Measurements from ENCODE around the gene GALK1.
A peak's percentile ranks its signal among the peaks of the same experiment; 100 is the strongest.

GALK1 gene

GRCh38 chr17:75758131-75758905 is 6.7 kb downstream of the GALK1 start:
- Histone ChIP-seq H3K36me3 (ENCODE audit: low read length) (no peaks in the 10 kb centered on the region), H3F3A (ENCODE audit: insufficient read depth) (no peaks in the 10 kb centered on the region), H3K79me2 (ENCODE audit: insufficient read depth, low read length) (no peaks in the 10 kb centered on the region), H3K27me3 (ENCODE audit: low read length) (no peaks in the 10 kb centered on the region), H3K4me2 (ENCODE audit: low read depth, low read length, poor library complexity, severe bottlenecking) (no peak overlapping the region), H3K9me2 (replicated peaks; ENCODE audit: insufficient read depth, low read length) (no peaks in the 10 kb centered on the region), H3K9me3 (ENCODE audit: insufficient read depth, low read length) (no peaks in the 10 kb centered on the region), H4K20me1 (ENCODE audit: low read depth, low read length) (no peaks in the 10 kb centered on the region), H2AFZ (ENCODE audit: low read depth, low read length, severe bottlenecking) (no peak overlapping the region), H3K4me3 (ENCODE audit: insufficient read depth, low read length, poor library complexity, severe bottlenecking) (no peak overlapping the region), H3K27ac (ENCODE audit: low read depth, low read length) (no peak overlapping the region), H3K9ac (ENCODE audit: low read length) (no peak overlapping the region)
- TF ChIP-seq, protein P1, sequence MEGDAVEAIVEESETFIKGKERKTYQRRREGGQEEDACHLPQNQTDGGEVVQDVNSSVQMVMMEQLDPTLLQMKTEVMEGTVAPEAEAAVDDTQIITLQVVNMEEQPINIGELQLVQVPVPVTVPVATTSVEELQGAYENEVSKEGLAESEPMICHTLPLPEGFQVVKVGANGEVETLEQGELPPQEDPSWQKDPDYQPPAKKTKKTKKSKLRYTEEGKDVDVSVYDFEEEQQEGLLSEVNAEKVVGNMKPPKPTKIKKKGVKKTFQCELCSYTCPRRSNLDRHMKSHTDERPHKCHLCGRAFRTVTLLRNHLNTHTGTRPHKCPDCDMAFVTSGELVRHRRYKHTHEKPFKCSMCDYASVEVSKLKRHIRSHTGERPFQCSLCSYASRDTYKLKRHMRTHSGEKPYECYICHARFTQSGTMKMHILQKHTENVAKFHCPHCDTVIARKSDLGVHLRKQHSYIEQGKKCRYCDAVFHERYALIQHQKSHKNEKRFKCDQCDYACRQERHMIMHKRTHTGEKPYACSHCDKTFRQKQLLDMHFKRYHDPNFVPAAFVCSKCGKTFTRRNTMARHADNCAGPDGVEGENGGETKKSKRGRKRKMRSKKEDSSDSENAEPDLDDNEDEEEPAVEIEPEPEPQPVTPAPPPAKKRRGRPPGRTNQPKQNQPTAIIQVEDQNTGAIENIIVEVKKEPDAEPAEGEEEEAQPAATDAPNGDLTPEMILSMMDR (IDR thresholded peaks at IDR 0.05; ENCODE audit: insufficient read depth, low read length, poor library complexity, severe bottlenecking): peak; percentile 23
- TF ChIP-seq EZH2phosphoT487 (conservative IDR thresholded peaks at IDR 0.05; ENCODE audit: low read length): no peak

GRCh38 chr17:75757086-75757681 is 7.8 kb downstream of the GALK1 start:
- H2AFZ ChIP-seq (ENCODE audit: low read depth, low read length, severe bottlenecking): no peak overlapping the region
- TF ChIP-seq, protein P1 (IDR thresholded peaks at IDR 0.05; ENCODE audit: insufficient read depth, low read length, poor library complexity, severe bottlenecking): no peak
- TF ChIP-seq EZH2phosphoT487 (conservative IDR thresholded peaks at IDR 0.05; ENCODE audit: low read length): no peak

DNA sequence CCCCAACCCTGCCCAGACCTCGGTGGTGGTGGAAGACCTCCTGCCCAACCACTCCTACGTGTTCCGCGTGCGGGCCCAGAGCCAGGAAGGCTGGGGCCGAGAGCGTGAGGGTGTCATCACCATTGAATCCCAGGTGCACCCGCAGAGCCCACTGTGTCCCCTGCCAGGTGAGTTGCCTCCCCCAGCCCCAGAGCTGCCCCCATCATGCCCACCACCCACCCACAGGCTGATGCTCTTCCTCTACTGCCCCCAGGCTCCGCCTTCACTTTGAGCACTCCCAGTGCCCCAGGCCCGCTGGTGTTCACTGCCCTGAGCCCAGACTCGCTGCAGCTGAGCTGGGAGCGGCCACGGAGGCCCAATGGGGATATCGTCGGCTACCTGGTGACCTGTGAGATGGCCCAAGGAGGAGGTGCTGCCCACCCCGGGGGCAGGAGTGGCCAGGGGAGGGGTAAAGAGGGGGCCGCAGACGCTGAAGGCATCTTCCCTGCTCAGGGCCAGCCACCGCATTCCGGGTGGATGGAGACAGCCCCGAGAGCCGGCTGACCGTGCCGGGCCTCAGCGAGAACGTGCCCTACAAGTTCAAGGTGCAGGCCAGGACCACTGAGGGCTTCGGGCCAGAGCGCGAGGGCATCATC is 8.4 kb downstream of the GALK1 start:
- no peak overlapping the region for H2AFZ ChIP-seq (ENCODE audit: low read depth, low read length, severe bottlenecking)
- H3K36me3 ChIP-seq (ENCODE audit: low read length): no peaks in the 10 kb centered on the region
- no peak overlapping the region for H3K27ac ChIP-seq (ENCODE audit: low read depth, low read length)
- H3K9me2 ChIP-seq (replicated peaks; ENCODE audit: insufficient read depth, low read length): no peaks in the 10 kb centered on the region
- H3K27me3 ChIP-seq (ENCODE audit: low read length): no peaks in the 10 kb centered on the region
- no peaks in the 10 kb centered on the region for H3K9me3 ChIP-seq (ENCODE audit: insufficient read depth, low read length)
- no peak overlapping the region for H3K4me2 ChIP-seq (ENCODE audit: low read depth, low read length, poor library complexity, severe bottlenecking)
- no peak overlapping the region for H3K4me3 ChIP-seq (ENCODE audit: insufficient read depth, low read length, poor library complexity, severe bottlenecking)
- H4K20me1 ChIP-seq (ENCODE audit: low read depth, low read length): no peaks in the 10 kb centered on the region
- peaks cover 4% of the 10 kb centered on the region; the same call in 1 of the 2 replicates for H3F3A ChIP-seq (ENCODE audit: insufficient read depth)
- TF ChIP-seq EZH2phosphoT487 (conservative IDR thresholded peaks at IDR 0.05; ENCODE audit: low read length): no peak
- TF ChIP-seq, protein P1 (IDR thresholded peaks at IDR 0.05; ENCODE audit: insufficient read depth, low read length, poor library complexity, severe bottlenecking): no peak
- no peak overlapping the region for H3K9ac ChIP-seq (ENCODE audit: low read length)
- H3K79me2 ChIP-seq (ENCODE audit: insufficient read depth, low read length): no peaks in the 10 kb centered on the region

More at GRCh38 chr17:75757086-75757681, 7.8 kb downstream of the GALK1 start:
- H3K9ac ChIP-seq (ENCODE audit: low read length): no peak overlapping the region
- no peaks in the 10 kb centered on the region for H3K9me2 ChIP-seq (replicated peaks; ENCODE audit: insufficient read depth, low read length)
- H3K4me3 ChIP-seq (ENCODE audit: insufficient read depth, low read length, poor library complexity, severe bottlenecking): no peak overlapping the region
- H4K20me1 ChIP-seq (ENCODE audit: low read depth, low read length): no peaks in the 10 kb centered on the region
- H3K79me2 ChIP-seq (ENCODE audit: insufficient read depth, low read length): no peaks in the 10 kb centered on the region
- H3K36me3 ChIP-seq (ENCODE audit: low read length): no peaks in the 10 kb centered on the region
- no peak overlapping the region for H3K4me2 ChIP-seq (ENCODE audit: low read depth, low read length, poor library complexity, severe bottlenecking)
- no peaks in the 10 kb centered on the region for H3K9me3 ChIP-seq (ENCODE audit: insufficient read depth, low read length)
- H3F3A ChIP-seq (ENCODE audit: insufficient read depth): peaks cover 4% of the 10 kb centered on the region; the same call in 1 of the 2 replicates
- no peak overlapping the region for H3K27ac ChIP-seq (ENCODE audit: low read depth, low read length)
- no peaks in the 10 kb centered on the region for H3K27me3 ChIP-seq (ENCODE audit: low read length)

All from SU-DHL-6 (cell line).